Measurements from ENCODE around the gene ITPR2.

DNA sequence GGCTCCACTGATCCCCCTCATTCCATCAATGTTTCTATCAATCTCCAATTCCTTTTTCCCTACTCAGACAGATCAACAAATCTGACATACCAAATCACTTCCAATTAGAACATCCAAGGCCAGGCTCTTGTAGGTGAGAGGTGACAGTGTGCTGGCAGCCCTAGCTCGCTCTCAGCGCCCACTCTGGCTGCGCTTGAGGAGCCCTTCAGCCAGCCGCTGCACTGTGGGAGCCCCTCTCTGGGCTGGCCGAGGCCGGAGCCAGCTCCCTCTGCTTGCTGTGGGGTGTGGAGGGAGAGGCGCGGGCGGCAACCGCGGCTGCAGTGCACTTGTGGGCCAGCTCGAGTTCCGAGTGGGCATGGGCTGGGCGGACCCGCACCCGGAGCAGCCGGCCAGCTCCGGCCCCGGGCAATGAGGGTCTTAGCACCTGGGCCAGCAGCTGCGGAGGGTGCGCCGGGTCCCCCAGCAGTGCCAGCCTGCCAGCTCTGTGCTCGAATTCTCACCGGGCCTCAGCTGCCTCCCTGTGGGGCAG lies 6.0 kb upstream of the ITPR2 start:
- TF ChIP-seq, protein P1, sequence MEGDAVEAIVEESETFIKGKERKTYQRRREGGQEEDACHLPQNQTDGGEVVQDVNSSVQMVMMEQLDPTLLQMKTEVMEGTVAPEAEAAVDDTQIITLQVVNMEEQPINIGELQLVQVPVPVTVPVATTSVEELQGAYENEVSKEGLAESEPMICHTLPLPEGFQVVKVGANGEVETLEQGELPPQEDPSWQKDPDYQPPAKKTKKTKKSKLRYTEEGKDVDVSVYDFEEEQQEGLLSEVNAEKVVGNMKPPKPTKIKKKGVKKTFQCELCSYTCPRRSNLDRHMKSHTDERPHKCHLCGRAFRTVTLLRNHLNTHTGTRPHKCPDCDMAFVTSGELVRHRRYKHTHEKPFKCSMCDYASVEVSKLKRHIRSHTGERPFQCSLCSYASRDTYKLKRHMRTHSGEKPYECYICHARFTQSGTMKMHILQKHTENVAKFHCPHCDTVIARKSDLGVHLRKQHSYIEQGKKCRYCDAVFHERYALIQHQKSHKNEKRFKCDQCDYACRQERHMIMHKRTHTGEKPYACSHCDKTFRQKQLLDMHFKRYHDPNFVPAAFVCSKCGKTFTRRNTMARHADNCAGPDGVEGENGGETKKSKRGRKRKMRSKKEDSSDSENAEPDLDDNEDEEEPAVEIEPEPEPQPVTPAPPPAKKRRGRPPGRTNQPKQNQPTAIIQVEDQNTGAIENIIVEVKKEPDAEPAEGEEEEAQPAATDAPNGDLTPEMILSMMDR (IDR thresholded peaks at IDR 0.05; ENCODE audit: low read length): no peak
- no peak for TF ChIP-seq EZH2 (IDR thresholded peaks at IDR 0.05; ENCODE audit: borderline replicate concordance, low read length)

Measured in OCI-LY1 (cell line).